HG03108 (cell line): Measurements from ENCODE around the gene LIF.

Experiments used
- ATAC-seq: cut with Tn5 transposase; IDR thresholded peaks from one replicate; pipeline ENCODE4 v1.9.1; 2021; ENCODE audit warnings: moderate library complexity; ENCODE audit not compliant: unreplicated experiment

Gene LIF

GRCh38 chr22:30284666-30285065 is 38.1 kb upstream of the LIF start:
- ATAC-seq, result no peak

- ATAC-seq, result no peak
Observed at GRCh38 chr22:30284172-30284571, 37.6 kb upstream of the LIF start.

DNA sequence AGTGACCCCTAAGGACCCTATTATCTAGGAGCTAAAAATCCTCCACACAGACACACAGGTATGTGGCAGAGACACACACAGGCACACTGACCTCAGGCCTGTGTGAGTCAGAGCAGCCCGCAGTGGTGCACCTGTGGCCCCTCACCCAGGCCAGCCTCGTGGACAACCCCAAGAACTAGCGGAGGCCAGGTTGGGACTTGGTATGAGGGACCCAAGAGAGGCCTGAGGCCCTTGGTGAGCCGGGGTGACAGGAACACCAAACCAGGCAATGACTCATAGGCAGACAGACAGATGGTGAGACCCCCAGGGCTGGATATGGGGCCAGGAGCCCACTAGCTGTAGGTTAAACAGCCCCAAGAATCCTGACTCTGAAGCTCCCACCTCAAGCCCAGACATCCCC is 36.8 kb upstream of the LIF start:
- no peak for ATAC-seq

- ATAC-seq, result no peak
Observed at GRCh38 chr22:30282616-30283046, 36.1 kb upstream of the LIF start.

DNA sequence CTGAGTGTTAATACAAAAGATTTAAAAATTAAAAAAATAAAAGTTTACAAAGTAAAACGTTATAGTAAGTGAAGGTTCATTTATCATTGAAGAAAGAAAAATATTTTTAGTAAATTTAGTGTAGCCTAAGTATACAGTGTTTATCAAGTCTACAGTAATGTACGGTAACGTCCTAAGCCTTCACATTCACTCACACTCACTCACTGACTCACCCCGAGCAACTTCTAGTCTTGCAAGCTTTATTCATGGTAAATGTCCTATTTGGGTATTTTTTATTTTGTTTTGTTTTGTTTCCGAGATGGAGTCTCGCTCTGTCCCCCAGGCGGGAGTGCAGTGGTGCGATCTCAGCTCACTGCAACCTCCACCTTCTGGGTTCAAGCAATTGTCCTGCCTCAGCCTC is 33.9 kb upstream of the LIF start:
- no peak for ATAC-seq

GRCh38 chr22:30279932-30280331 is 33.4 kb upstream of the LIF start:
- ATAC-seq, result no peak

GRCh38 chr22:30279046-30279788 is 32.7 kb upstream of the LIF start:
- ATAC-seq, result no peak

DNA sequence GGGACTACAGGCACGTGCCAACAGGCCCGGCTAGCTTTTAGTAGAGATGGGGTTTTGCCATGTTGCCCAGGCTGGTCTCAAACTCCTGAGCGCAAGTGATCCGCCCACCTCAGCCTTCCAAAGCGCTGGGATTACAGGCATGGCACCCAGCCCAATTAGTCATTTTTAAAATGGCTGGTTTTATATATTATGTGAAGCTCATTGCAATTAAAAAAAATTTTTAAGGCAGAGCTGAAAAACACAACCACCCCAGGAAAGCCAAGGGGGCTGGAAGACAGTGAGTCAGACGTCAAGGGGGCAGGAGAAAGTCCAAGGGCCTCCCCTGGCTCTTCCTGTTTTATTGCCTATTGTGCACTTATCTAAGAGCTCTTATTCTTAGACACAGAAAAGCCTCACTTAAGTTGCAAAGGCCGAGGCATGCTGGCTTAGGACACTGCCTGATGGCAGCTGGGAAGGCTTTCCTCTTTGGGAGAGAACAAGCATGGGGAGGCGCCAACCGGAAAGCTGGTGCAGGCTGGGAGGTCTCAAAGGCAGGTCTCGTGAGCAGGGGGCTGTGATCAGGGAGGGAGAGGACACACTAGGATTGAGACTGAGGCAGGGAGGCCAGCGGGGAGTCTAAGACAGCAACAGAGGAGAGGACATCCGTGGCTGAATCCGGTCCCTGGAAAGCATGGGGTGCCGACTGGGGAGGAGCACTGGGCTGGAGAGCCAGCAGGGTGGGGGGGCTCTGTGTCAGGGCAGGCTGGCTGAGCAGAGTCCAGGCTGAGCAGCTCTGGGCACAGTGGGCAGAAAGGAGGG is 31.2 kb upstream of the LIF start:
- ATAC-seq, result no peak

GRCh38 chr22:30276039-30276438 is 29.5 kb upstream of the LIF start:
- ATAC-seq, result no peak

DNA sequence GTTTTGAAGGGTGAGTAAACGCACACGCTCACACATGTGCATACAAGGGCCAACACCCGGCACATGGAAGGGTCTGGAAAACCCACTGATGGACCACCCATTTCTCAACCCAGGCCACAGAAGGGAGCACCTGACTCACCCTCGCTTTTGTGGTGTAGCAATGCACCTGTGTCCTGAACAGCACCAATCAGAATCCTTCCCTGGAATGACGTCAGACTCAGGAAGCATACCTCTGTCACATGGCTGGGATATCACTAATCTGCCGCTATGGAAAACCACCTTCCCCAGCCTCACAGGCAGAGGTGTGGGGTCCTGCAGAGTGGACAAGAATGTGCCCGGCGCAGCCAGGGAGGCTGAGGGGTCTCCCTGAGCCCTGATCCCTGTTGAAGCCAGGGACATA is 29.1 kb upstream of the LIF start:
- ATAC-seq, result no peak

- ATAC-seq, result no peak
Observed at GRCh38 chr22:30274437-30274812, 27.9 kb upstream of the LIF start.

- ATAC-seq, result no peak
Observed at GRCh38 chr22:30273711-30274436, 27.3 kb upstream of the LIF start.

DNA sequence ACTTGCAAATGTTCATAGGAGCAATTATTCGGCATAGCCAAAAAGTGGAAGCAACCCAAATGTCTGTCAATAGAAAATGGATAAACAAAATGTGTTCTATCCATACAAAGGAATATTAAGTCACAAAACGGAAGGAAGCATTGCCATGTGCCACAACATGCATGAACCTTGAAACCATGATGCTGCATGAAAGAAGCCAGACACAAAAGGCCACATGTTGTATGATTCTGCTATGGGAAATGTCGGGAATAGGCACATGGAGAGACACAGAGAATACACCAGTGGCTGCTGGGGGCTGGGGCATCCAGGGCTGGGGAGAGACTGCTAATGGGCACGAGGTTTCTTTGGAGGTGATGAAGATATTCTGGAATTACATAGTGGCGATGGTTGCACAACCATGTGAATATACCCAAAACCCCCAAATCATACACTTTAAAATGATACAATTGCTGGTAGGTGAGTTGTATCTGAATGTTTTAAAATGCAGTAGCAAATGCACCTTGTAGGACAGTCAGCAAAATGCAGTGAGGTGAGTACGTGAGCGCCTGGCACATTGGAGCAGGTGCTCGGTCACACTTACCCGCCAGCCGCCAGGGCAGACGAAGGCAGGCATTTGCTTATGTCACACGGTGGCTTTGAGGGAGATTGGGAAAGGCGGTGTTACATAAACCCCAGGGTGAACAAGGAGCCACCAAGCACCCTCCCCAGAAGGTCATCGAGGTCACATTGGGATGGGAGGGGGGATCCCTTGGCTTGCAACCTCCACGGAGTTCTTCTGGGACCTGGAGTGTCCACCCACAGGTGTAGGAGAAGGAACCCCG is 26.4 kb upstream of the LIF start:
- ATAC-seq, result no peak

- no peak for ATAC-seq
Observed at GRCh38 chr22:30270832-30271231, 24.3 kb upstream of the LIF start.

DNA sequence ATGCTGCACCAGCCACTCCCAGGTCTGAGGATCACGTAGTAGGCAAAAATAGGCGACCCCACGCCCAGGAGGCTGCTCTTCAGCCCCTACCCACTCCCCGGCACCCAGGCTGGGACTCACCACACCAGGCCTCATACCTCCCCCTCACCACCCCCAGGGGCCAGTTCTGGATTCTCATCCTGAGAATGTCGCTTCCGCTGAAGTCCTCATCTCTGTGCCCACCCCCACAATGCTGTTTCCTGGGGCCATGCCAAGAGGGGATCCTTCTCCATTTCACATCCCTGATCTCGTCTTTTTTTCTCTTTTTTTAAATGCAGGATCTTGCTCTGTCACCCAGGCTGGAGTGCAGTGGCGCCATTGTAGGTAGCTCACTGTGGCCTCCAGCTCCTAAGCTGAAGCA is 21.8 kb upstream of the LIF start:
- ATAC-seq, result no peak

- ATAC-seq, result no peak
Observed at GRCh38 chr22:30267382-30268302, 21.1 kb upstream of the LIF start.

GRCh38 chr22:30266445-30267381 is 20.2 kb upstream of the LIF start, which contains the start of gene OSM:
Gene OSM, minus strand, starts transcription at chr22:30266851. Its CDS starts 52 bp downstream, at chr22:30266799.
- ATAC-seq, result peak; percentile 44

DNA sequence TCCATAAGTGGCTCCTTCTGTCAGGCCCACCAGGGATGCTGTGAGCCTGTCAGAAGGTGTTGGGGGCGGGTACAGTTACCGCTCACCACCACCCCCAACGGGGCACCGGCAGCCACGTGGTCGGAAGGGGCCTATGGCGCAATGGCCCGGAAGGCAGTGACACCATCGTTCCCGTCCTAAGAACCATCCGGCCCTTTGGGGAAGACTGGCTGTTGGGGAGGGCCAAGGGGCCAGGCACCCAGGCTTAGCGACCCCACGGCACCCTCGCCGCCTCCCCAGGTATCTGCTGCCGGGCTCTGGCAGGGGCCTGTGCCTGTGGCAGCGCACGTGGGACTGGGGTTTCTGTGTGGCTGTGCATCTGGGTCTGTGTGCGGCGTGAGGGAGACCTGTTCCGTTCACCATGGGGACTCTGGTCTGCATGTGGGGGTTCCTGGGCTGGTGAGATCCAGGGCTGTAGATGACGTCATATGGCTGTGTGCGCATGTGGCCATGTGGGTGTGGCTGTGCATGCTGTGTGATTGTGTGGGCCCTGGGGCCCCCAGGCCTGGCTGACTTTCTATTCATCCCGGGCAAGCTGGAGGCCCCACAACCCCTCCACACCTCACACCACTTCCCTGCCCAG is 19.4 kb upstream of the LIF start:
- peak; percentile 59 for ATAC-seq
